K562 (cell line): Measurements from ENCODE around the gene PRPF8. TPM values are rescaled to one million over a fixed set of nuclear protein-coding genes. Genes with fewer than 3 reads are reported as not detected.
A peak's percentile ranks its signal among the peaks of the same experiment; 100 is the strongest.

ENCODE experiments used
- ATAC-seq: fragments of 200-7000 bp; cut with Tn5 transposase; 3 replicates; pipeline ENCODE4 v1.9.1; 2020; ENCODE audit warnings: moderate library complexity
- BruUV-seq: library from RNA; stranded (reverse); fragments of 400-500 nt; replicated peaks from 2 replicates; lab custom pipeline; 2021; lab: Mats Ljungman, UMichigan
- CTCF ChIA-PET: fragments of 300-600 bp; formaldehyde crosslinking; extraction: SDS; loops from one replicate; lab custom pipeline; 2021; ENCODE audit warnings: low intra/inter-chr PET ratio; lab: Yijun Ruan, JAX
- POLR2A ChIA-PET: fragments of 300-600, 350-650 bp; sonication (Branson Sonifier 250); formaldehyde crosslinking; extraction: SDS; loops from one replicate; lab custom pipeline; 2021; ENCODE audit warnings: antibody characterized with exemption, inconsistent platforms; lab: Yijun Ruan, JAX
- DNase-seq, 4 experiments: peaks; one replicate each; pipeline versions ENCODE4 v3.0.0 to v3.0.0-alpha.2; 2011 to 2018; ENCODE audit warnings: low spot score in 3 of 4, mixed read lengths in 3 of 4; ENCODE audit errors: extremely low read depth in 1 of 4
- FAIRE-seq: peaks from 2 replicates; lab custom pipeline; 2011; peaks lifted over from hg19 to GRCh38; lab: Jason Lieb, UNC
- H2AFZ ChIP-seq: 2 replicates; pipeline ENCODE4 v1.6.0; 2011; ENCODE audit warnings: low read depth, low read length, control low read depth, inconsistent platforms
- H3K27ac ChIP-seq: fragments of 200-600 bp; 3 replicates; pipeline ENCODE4 v1.8.0; 2011; ENCODE audit warnings: low read depth, mild to moderate bottlenecking, control low read depth, inconsistent platforms, low read length, moderate library complexity, mixed read lengths; ENCODE audit errors: extremely low read depth
- H3K27me3 ChIP-seq, 2 experiments: fragments of 300-600 bp in 1 of 2; 2 replicates in 1 of 2; 3 replicates in 1 of 2; pipeline versions ENCODE4 v1.6.0 to v1.8.0; 2011; ENCODE audit warnings: inconsistent platforms in 2 of 2, low read length in 2 of 2, mild to moderate bottlenecking in 1 of 2, mixed read lengths in 1 of 2, moderate library complexity in 1 of 2; ENCODE audit not compliant: control insufficient read depth in 2 of 2, insufficient read depth in 2 of 2
- H3K36me3 ChIP-seq: fragments of 300-600 bp; 3 replicates; pipeline ENCODE4 v1.8.0; 2011; ENCODE audit warnings: mild to moderate bottlenecking, low read length, inconsistent platforms; ENCODE audit not compliant: control insufficient read depth, insufficient read depth
- H3K4me1 ChIP-seq, 2 experiments: fragments of 200-600 bp in 1 of 2; replicated peaks in 1 of 2; 2 replicates in 1 of 2; 3 replicates in 1 of 2; pipeline versions ENCODE4 v1.5.1 to v1.8.0; 2011; ENCODE audit warnings: inconsistent platforms in 2 of 2, low read length in 2 of 2, mild to moderate bottlenecking in 1 of 2, mixed read lengths in 1 of 2, moderate library complexity in 1 of 2; ENCODE audit not compliant: control insufficient read depth in 2 of 2, insufficient read depth in 2 of 2
- H3K4me2 ChIP-seq: 2 replicates; pipeline ENCODE4 v1.6.1; 2011; ENCODE audit warnings: low read length, control low read depth, inconsistent platforms, mixed read lengths; ENCODE audit not compliant: insufficient read depth
- H3K4me3 ChIP-seq: fragments of 200-600 bp; sonication (generic), shearing (Covaris generic); 2 replicates; pipeline ENCODE4 v1.5.1; 2016; ENCODE audit warnings: control low read depth, inconsistent platforms
- H3K79me2 ChIP-seq: fragments of 200-600 bp; 3 replicates; pipeline ENCODE4 v1.8.0; 2011; ENCODE audit warnings: low read length, inconsistent platforms; ENCODE audit not compliant: control insufficient read depth, insufficient read depth
- H3K9ac ChIP-seq, 2 experiments: 2 replicates each; pipeline versions ENCODE4 v1.6.0 to v1.6.1; 2011; ENCODE audit warnings: low read depth in 2 of 2, low read length in 2 of 2, control low read depth in 1 of 2, inconsistent platforms in 1 of 2, mild to moderate bottlenecking in 1 of 2, mixed read lengths in 1 of 2; ENCODE audit not compliant: insufficient read depth in 1 of 2
- H3K9me1 ChIP-seq: one replicate; pipeline ENCODE4 v1.6.0; 2011; ENCODE audit warnings: inconsistent platforms, mild to moderate bottlenecking, low read length, moderate library complexity; ENCODE audit not compliant: control insufficient read depth, insufficient read depth
- H3K9me3 ChIP-seq: replicated peaks from 2 replicates; pipeline ENCODE4 v1.5.1; 2011; ENCODE audit warnings: low read depth, low read length, inconsistent platforms; ENCODE audit not compliant: control insufficient read depth, insufficient read depth
- H4K20me1 ChIP-seq: replicated peaks from 2 replicates; pipeline ENCODE4 v1.6.1; 2011; ENCODE audit warnings: low read length, inconsistent platforms, mixed read lengths; ENCODE audit not compliant: control insufficient read depth, insufficient read depth
- ASH1L ChIP-seq: fragments of 450-650 bp; IDR thresholded peaks from 2 replicates; pipeline ENCODE4 v1.6.1; 2018; ENCODE audit warnings: borderline replicate concordance, mild to moderate bottlenecking, low read depth; ENCODE audit not compliant: partially characterized antibody
- ETV6 ChIP-seq, 3 experiments: fragments of 150-350 bp in 1 of 3; sonication (generic) in 1 of 3; formaldehyde crosslinking in 1 of 3; IDR thresholded peaks; 2 replicates each; pipeline versions ENCODE4 v1.6.1 to v1.8.0; 2014 to 2022; ENCODE audit warnings: borderline replicate concordance in 2 of 3, low read depth in 2 of 3, antibody characterized with exemption in 1 of 3, low read length in 1 of 3, mild to moderate bottlenecking in 1 of 3, missing genetic modification reagents in 1 of 3
- HDAC1 ChIP-seq, 2 experiments: fragments of 450-650 bp; IDR thresholded peaks; 2 replicates each; pipeline ENCODE4 v1.6.1; 2016 to 2017; ENCODE audit warnings: inconsistent platforms in 1 of 2, mild to moderate bottlenecking in 1 of 2, moderate library complexity in 1 of 2
- NBN ChIP-seq: fragments of 450-650 bp; IDR thresholded peaks from 2 replicates; pipeline ENCODE4 v1.6.1; 2016; ENCODE audit warnings: low read depth, mild to moderate bottlenecking
- NR2F6 ChIP-seq: fragments of 450-650 bp; formaldehyde crosslinking; IDR thresholded peaks from 2 replicates; pipeline ENCODE4 v1.4.0; 2020; ENCODE audit warnings: mild to moderate bottlenecking
- TCF7 ChIP-seq: sonication (generic); IDR thresholded peaks from 2 replicates; pipeline ENCODE4 v1.6.1; 2016; ENCODE audit warnings: antibody characterized with exemption, borderline replicate concordance
- WGBS: fragments of 100-300 bp; shearing (Covaris generic); methylation state at CpG from one replicate; pipeline ENCODE4 v1.1.6; 2016; ENCODE audit warnings: low coverage, mixed read lengths; ENCODE audit not compliant: insufficient coverage; ENCODE audit errors: missing lambda C conversion rate; 5-methylcytosine and 5-hydroxymethylcytosine counted together
- in situ Hi-C: fragments of 300-500 bp; cut with MboI; formaldehyde crosslinking; loops from 4 replicates; pipeline ENCODE4 v1.15.0; 2018; ENCODE audit warnings: inconsistent platforms, mixed read lengths
- intact Hi-C: fragments of 100-400 bp; cut with micrococcal nuclease; formaldehyde crosslinking; loops from 2 replicates; pipeline ENCODE4 v1.14.2; 2022
- microRNA counts: library from miRNA; unstranded; fragments of <30 nt; microRNA quantifications from one replicate; lab custom pipeline; 2016
- polyA plus RNA-seq, 8 experiments: library from polyadenylated mRNA; depleted of rRNA in 4 of 8; stranded (reverse) in 5 of 8; unstranded in 3 of 8; fragments of >200 nt; fragmentation: Nextera tagmentation in 2 of 8; fragmentation: Illumina TruSeq in 1 of 8; extraction: Ambion mirVana in 2 of 8; extraction: Trizol in 1 of 8; gene quantifications; 2 replicates each; pipeline versions ENCODE4 v1.2.1 to v1.2.3, GENCODE V29; 2011 to 2014; ENCODE audit warnings: inconsistent platforms in 1 of 8, missing spikeins in 1 of 8
- small RNA-seq: library from RNA; depleted of rRNA; stranded (forward); fragments of <200 nt; gene quantifications from one replicate; pipeline ENCODE3, GENCODE V24; 2014
- total RNA-seq, 7 experiments: library from RNA; depleted of rRNA in 6 of 7; stranded (reverse); fragments of >200 nt in 6 of 7; fragmentation: Illumina TruSeq in 2 of 7; extraction: Trizol in 2 of 7; gene quantifications; 2 replicates each; pipeline versions ENCODE4 v1.2.1 to v1.2.3, GENCODE V29; 2011 to 2021; ENCODE audit warnings: low replicate concordance in 1 of 7

PRPF8 gene
- total and polyA plus RNA-seq, 9 of the 15 experiments (the other 6 are each of a cell fraction or from before 2014, with no cell fraction given), result 64.3 to 294 (median 85.9) TPM

DNA sequence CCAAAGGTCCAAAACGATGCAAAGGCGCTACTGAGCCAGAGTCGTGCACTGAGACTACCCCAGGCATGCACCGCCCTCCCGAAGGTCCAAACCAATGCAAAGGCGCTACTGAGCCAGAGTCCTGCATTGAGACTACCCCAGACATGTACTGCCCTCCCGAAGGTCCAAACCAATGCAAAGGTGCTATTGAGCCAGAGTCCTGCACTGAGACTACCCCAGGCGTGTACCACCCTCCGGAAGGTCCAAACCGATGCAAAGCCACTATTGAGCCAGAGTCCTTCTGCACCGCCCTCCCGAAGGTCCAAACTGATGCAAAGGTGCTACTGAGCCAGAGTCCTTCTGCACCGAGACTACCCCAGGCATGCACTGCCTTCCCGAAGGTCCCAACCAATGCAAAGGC is 83.1 kb downstream of the PRPF8 start:
- 89% methylated on average over 11 of the region's 14 CpGs for WGBS

More for the DNA sequence above, 83.1 kb downstream of the PRPF8 start:
- H3K36me3 ChIP-seq, result no peaks in the 10 kb centered on the region
- no TSS peak for BruUV-seq
- H3K79me2 ChIP-seq, result no peaks in the 10 kb centered on the region
- intact Hi-C loops (no loop called here), in situ Hi-C loops (no loop called here)
- no peaks in the 10 kb centered on the region for H3K9me1 ChIP-seq
- TF ChIP-seq ASH1L, result no peak
- no peak for TF ChIP-seq ETV6 (IDR thresholded peaks at IDR 0.05; ENCODE audit: borderline replicate concordance in 1 of 2, low read depth in 2 of 2, low read length in 1 of 2)
- no peak for TF ChIP-seq ETV6 (CRISPR knock-in tag; IDR thresholded peaks at IDR 0.05; ENCODE audit: borderline replicate concordance)
- no peak for TF ChIP-seq HDAC1 (IDR thresholded peaks at IDR 0.05)
- TF ChIP-seq NR2F6, result no peak
- no peak for TF ChIP-seq TCF7
- no peak for TF ChIP-seq NBN
- H3K9ac ChIP-seq, result no peak overlapping the region
- ATAC-seq, result no peak
- no peaks in the 10 kb centered on the region for H3K27me3 ChIP-seq
- no peak for FAIRE-seq
- peaks cover 0 to 9% of the 10 kb centered on the region in 2 experiments; a peak in 2 of 5 replicates for H3K4me1 ChIP-seq
- peaks cover 5% of the 10 kb centered on the region; the same call in 1 of the 2 replicates for H3K9me3 ChIP-seq
- H4K20me1 ChIP-seq, result no peaks in the 10 kb centered on the region
- H3K27ac ChIP-seq, result no peak overlapping the region
- no peak for DNase-seq
- no peak overlapping the region for H3K4me3 ChIP-seq
- ChIA-PET CTCF (no interaction called here), POLR2A (no interaction called here)
- H2AFZ ChIP-seq, result no peak overlapping the region
- H3K4me2 ChIP-seq, result no peak overlapping the region

MicroRNA genes within 50 kb of the gene (microRNA counts, 767-probe panel; counts per million panel counts)
- 5,041 counts per million, percentile 90 among the panel's probes with 10 or more counts for microRNA hsa-miR-22-3p (lab: Ali Mortazavi, UCI)

Small RNA genes within 50 kb of the gene (small RNA-seq; reads per million reads assigned to genes)
- gene RN7SL105P, result not detected

Other genes starting within 250 kb of the PRPF8 start
Only the 7 nearest of the 13 such genes appear.
- 6.2 and 6.6 TPM in 2 replicates for gene SLC43A2, start 56.0 kb downstream of the PRPF8 start, total RNA-seq (2014; rRNA removed)
- gene SLC43A2, start 56.0 kb downstream of the PRPF8 start, total RNA-seq (2014; rRNA removed; fragmentation: Illumina TruSeq; extraction: Trizol), result 2.9 and 3.4 TPM in 2 replicates
- gene SLC43A2, start 56.0 kb downstream of the PRPF8 start, total RNA-seq (2015; rRNA removed; fragmentation: Illumina TruSeq; extraction: Trizol), result 2.5 TPM in 2 replicates
- gene SLC43A2, start 56.0 kb downstream of the PRPF8 start, total RNA-seq (2021), result 9.4 and 10.2 TPM in 2 replicates
- gene SLC43A2, start 56.0 kb downstream of the PRPF8 start, polyA plus RNA-seq (2011; rRNA removed), result 4.2 and 9.0 TPM in 2 replicates
- 3.6 and 6.5 TPM in 2 replicates for gene SLC43A2, start 56.0 kb downstream of the PRPF8 start, polyA plus RNA-seq (2014; fragmentation: Illumina TruSeq; extraction: Trizol)
- gene SLC43A2, start 56.0 kb downstream of the PRPF8 start, polyA plus RNA-seq (2014; fragmentation: Nextera tagmentation; extraction: Ambion mirVana), result under 1 TPM; 0.03 to 0.04 TPM
- gene SLC43A2, start 56.0 kb downstream of the PRPF8 start, polyA plus RNA-seq (2014; rRNA removed), result 5.8 and 6.4 TPM in 2 replicates
- 0.57 and 0.95 TPM in 2 replicates for gene SCARF1, start 39.1 kb downstream of the PRPF8 start, total RNA-seq (2014; rRNA removed)
- 0.19 and 0.36 TPM in 2 replicates for gene SCARF1, start 39.1 kb downstream of the PRPF8 start, total RNA-seq (2014; rRNA removed; fragmentation: Illumina TruSeq; extraction: Trizol)
- 0.75 and 0.94 TPM in 2 replicates for gene SCARF1, start 39.1 kb downstream of the PRPF8 start, total RNA-seq (2015; rRNA removed; fragmentation: Illumina TruSeq; extraction: Trizol)
- 1.0 and 1.5 TPM in 2 replicates for gene SCARF1, start 39.1 kb downstream of the PRPF8 start, total RNA-seq (2021)
- gene SCARF1, start 39.1 kb downstream of the PRPF8 start, polyA plus RNA-seq (2011; rRNA removed), result 0.63 and 1.0 TPM in 2 replicates
- 0.16 and 0.44 TPM in 2 replicates for gene SCARF1, start 39.1 kb downstream of the PRPF8 start, polyA plus RNA-seq (2014; fragmentation: Illumina TruSeq; extraction: Trizol)
- under 1 TPM; 0.04 to 0.08 TPM for gene SCARF1, start 39.1 kb downstream of the PRPF8 start, polyA plus RNA-seq (2014; fragmentation: Nextera tagmentation; extraction: Ambion mirVana)
- gene SCARF1, start 39.1 kb downstream of the PRPF8 start, polyA plus RNA-seq (2014; rRNA removed), result 0.80 and 2.1 TPM in 2 replicates
- 54.9 and 66.3 TPM in 2 replicates for gene RILP, start 35.0 kb downstream of the PRPF8 start, total RNA-seq (2014; rRNA removed)
- gene RILP, start 35.0 kb downstream of the PRPF8 start, total RNA-seq (2014; rRNA removed; fragmentation: Illumina TruSeq; extraction: Trizol), result 14.1 and 15.3 TPM in 2 replicates
- 27.8 and 27.9 TPM in 2 replicates for gene RILP, start 35.0 kb downstream of the PRPF8 start, total RNA-seq (2015; rRNA removed; fragmentation: Illumina TruSeq; extraction: Trizol)
- 41.3 and 45.4 TPM in 2 replicates for gene RILP, start 35.0 kb downstream of the PRPF8 start, total RNA-seq (2021)
- 22.8 and 23.0 TPM in 2 replicates for gene RILP, start 35.0 kb downstream of the PRPF8 start, polyA plus RNA-seq (2011; rRNA removed)
- gene RILP, start 35.0 kb downstream of the PRPF8 start, polyA plus RNA-seq (2014; fragmentation: Illumina TruSeq; extraction: Trizol), result 29.9 and 40.4 TPM in 2 replicates
- gene RILP, start 35.0 kb downstream of the PRPF8 start, polyA plus RNA-seq (2014; fragmentation: Nextera tagmentation; extraction: Ambion mirVana), result 1 to 10 TPM in 1 of 2 experiments, under 1 TPM in 1; 0.75 to 2.2 TPM
- 43.4 and 46.6 TPM in 2 replicates for gene RILP, start 35.0 kb downstream of the PRPF8 start, polyA plus RNA-seq (2014; rRNA removed)
- gene TLCD2, start 25.5 kb upstream of the PRPF8 start, total RNA-seq (2014; rRNA removed), result 0.45 and 0.54 TPM in 2 replicates
- gene TLCD2, start 25.5 kb upstream of the PRPF8 start, total RNA-seq (2014; rRNA removed; fragmentation: Illumina TruSeq; extraction: Trizol), result 0.64 and 0.65 TPM in 2 replicates
- 0.76 and 0.98 TPM in 2 replicates for gene TLCD2, start 25.5 kb upstream of the PRPF8 start, total RNA-seq (2015; rRNA removed; fragmentation: Illumina TruSeq; extraction: Trizol)
- gene TLCD2, start 25.5 kb upstream of the PRPF8 start, total RNA-seq (2021), result 0.78 and 0.89 TPM in 2 replicates
- 0.46 and 0.50 TPM in 2 replicates for gene TLCD2, start 25.5 kb upstream of the PRPF8 start, polyA plus RNA-seq (2011; rRNA removed)
- gene TLCD2, start 25.5 kb upstream of the PRPF8 start, polyA plus RNA-seq (2014; fragmentation: Illumina TruSeq; extraction: Trizol), result 0.58 and 0.64 TPM in 2 replicates
- under 1 TPM; 0.10 to 0.13 TPM for gene TLCD2, start 25.5 kb upstream of the PRPF8 start, polyA plus RNA-seq (2014; fragmentation: Nextera tagmentation; extraction: Ambion mirVana)
- 0.73 and 1.0 TPM in 2 replicates for gene TLCD2, start 25.5 kb upstream of the PRPF8 start, polyA plus RNA-seq (2014; rRNA removed)
- 11.1 and 12.5 TPM in 2 replicates for gene WDR81, start 39.8 kb upstream of the PRPF8 start, total RNA-seq (2014; rRNA removed)
- gene WDR81, start 39.8 kb upstream of the PRPF8 start, total RNA-seq (2014; rRNA removed; fragmentation: Illumina TruSeq; extraction: Trizol), result 0.89 and 1.7 TPM in 2 replicates
- 4.3 and 5.3 TPM in 2 replicates for gene WDR81, start 39.8 kb upstream of the PRPF8 start, total RNA-seq (2015; rRNA removed; fragmentation: Illumina TruSeq; extraction: Trizol)
- 13.0 and 17.1 TPM in 2 replicates for gene WDR81, start 39.8 kb upstream of the PRPF8 start, total RNA-seq (2021)
- 2.7 and 5.1 TPM in 2 replicates for gene WDR81, start 39.8 kb upstream of the PRPF8 start, polyA plus RNA-seq (2011; rRNA removed)
- 3.3 and 9.0 TPM in 2 replicates for gene WDR81, start 39.8 kb upstream of the PRPF8 start, polyA plus RNA-seq (2014; fragmentation: Illumina TruSeq; extraction: Trizol)
- gene WDR81, start 39.8 kb upstream of the PRPF8 start, polyA plus RNA-seq (2014; fragmentation: Nextera tagmentation; extraction: Ambion mirVana), result under 1 TPM; 0.01 to 0.04 TPM
- 12.2 and 12.9 TPM in 2 replicates for gene WDR81, start 39.8 kb upstream of the PRPF8 start, polyA plus RNA-seq (2014; rRNA removed)
- gene SERPINF2, start 58.0 kb upstream of the PRPF8 start, total RNA-seq (2014; rRNA removed), result not detected in 2 replicates
- not detected in 2 replicates for gene SERPINF2, start 58.0 kb upstream of the PRPF8 start, total RNA-seq (2014; rRNA removed; fragmentation: Illumina TruSeq; extraction: Trizol)
- gene SERPINF2, start 58.0 kb upstream of the PRPF8 start, total RNA-seq (2015; rRNA removed; fragmentation: Illumina TruSeq; extraction: Trizol), result not detected in 2 replicates
- gene SERPINF2, start 58.0 kb upstream of the PRPF8 start, total RNA-seq (2021), result 0.22 TPM in 2 replicates
- gene SERPINF2, start 58.0 kb upstream of the PRPF8 start, polyA plus RNA-seq (2011; rRNA removed), result 0.04 TPM in 1 of 2 replicates, not detected in the other
- gene SERPINF2, start 58.0 kb upstream of the PRPF8 start, polyA plus RNA-seq (2014; fragmentation: Illumina TruSeq; extraction: Trizol), result not detected in 2 replicates
- not detected for gene SERPINF2, start 58.0 kb upstream of the PRPF8 start, polyA plus RNA-seq (2014; fragmentation: Nextera tagmentation; extraction: Ambion mirVana)
- not detected in 2 replicates for gene SERPINF2, start 58.0 kb upstream of the PRPF8 start, polyA plus RNA-seq (2014; rRNA removed)
- gene SERPINF1, start 77.2 kb upstream of the PRPF8 start, total RNA-seq (2014; rRNA removed), result 37.7 and 54.7 TPM in 2 replicates
- gene SERPINF1, start 77.2 kb upstream of the PRPF8 start, total RNA-seq (2014; rRNA removed; fragmentation: Illumina TruSeq; extraction: Trizol), result 21.5 and 27.5 TPM in 2 replicates
- 37.0 and 40.4 TPM in 2 replicates for gene SERPINF1, start 77.2 kb upstream of the PRPF8 start, total RNA-seq (2015; rRNA removed; fragmentation: Illumina TruSeq; extraction: Trizol)
- gene SERPINF1, start 77.2 kb upstream of the PRPF8 start, total RNA-seq (2021), result 34.5 and 44.2 TPM in 2 replicates
- 66.9 and 85.2 TPM in 2 replicates for gene SERPINF1, start 77.2 kb upstream of the PRPF8 start, polyA plus RNA-seq (2011; rRNA removed)
- gene SERPINF1, start 77.2 kb upstream of the PRPF8 start, polyA plus RNA-seq (2014; fragmentation: Illumina TruSeq; extraction: Trizol), result 44.8 and 53.4 TPM in 2 replicates
- 1 to 10 TPM; 2.6 to 6.3 TPM for gene SERPINF1, start 77.2 kb upstream of the PRPF8 start, polyA plus RNA-seq (2014; fragmentation: Nextera tagmentation; extraction: Ambion mirVana)
- 42.4 and 78.9 TPM in 2 replicates for gene SERPINF1, start 77.2 kb upstream of the PRPF8 start, polyA plus RNA-seq (2014; rRNA removed)